PC-9 (cell line): ENCODE measurements around the gene GPR37L1. TPM values are rescaled to one million over a fixed set of nuclear protein-coding genes. Genes with fewer than 3 reads are reported as not detected.
"Not testable (repeated sequence)": the region's sequence is repeated elsewhere in the genome, so short reads cannot be mapped to it uniquely, and the experiment has no call there.

ENCODE experiments used
- BruUV-seq: library from RNA; stranded (reverse); fragments of 400-500 nt; replicated peaks from 2 replicates; lab custom pipeline; 2021; lab: Mats Ljungman, UMichigan
- CTCF ChIA-PET: fragments of 300-600 bp; sonication (Branson Sonifier 250); formaldehyde crosslinking; loops from one replicate; lab custom pipeline; 2022; ENCODE audit warnings: antibody characterized with exemption; lab: Charles Lee
- POLR2A ChIA-PET: fragments of 300-600 bp; sonication (Branson Sonifier 250); formaldehyde crosslinking; loops from one replicate; lab custom pipeline; 2022; ENCODE audit warnings: antibody characterized with exemption; ENCODE audit not compliant: unreplicated experiment; lab: Charles Lee
- DNase-seq, 2 experiments: peaks; one replicate each; pipeline versions ENCODE4 v3.0.0 to v3.0.0-alpha.2; 2015 to 2022; ENCODE audit warnings: mixed read lengths in 1 of 2
- H2AFZ ChIP-seq: fragments of 200-600 bp; sonication (generic); 2 replicates; pipeline ENCODE4 v1.8.1; 2017; ENCODE audit warnings: antibody characterized with exemption
- H3F3A ChIP-seq: fragments of 200-600 bp; sonication (generic); 2 replicates; pipeline ENCODE4 v1.8.1; 2017; ENCODE audit warnings: antibody characterized with exemption, mild to moderate bottlenecking, low read depth; ENCODE audit not compliant: insufficient read depth
- H3K27ac ChIP-seq: fragments of 200-600 bp; sonication (generic); 2 replicates; pipeline ENCODE4 v1.6.1; 2016; ENCODE audit warnings: mixed run types
- H3K27me3 ChIP-seq: fragments of 200-600 bp; sonication (generic); 2 replicates; pipeline ENCODE4 v1.6.1; 2016; ENCODE audit warnings: low read depth, mixed run types; ENCODE audit not compliant: insufficient read depth
- H3K36me3 ChIP-seq: fragments of 200-600 bp; sonication (generic); 2 replicates; pipeline ENCODE4 v1.6.1; 2016; ENCODE audit warnings: low read depth, mixed run types
- H3K4me1 ChIP-seq: fragments of 200-600 bp; sonication (generic); replicated peaks from 2 replicates; pipeline ENCODE4 v1.6.1; 2016; ENCODE audit warnings: mixed run types; ENCODE audit not compliant: insufficient read depth
- H3K4me2 ChIP-seq: fragments of 200-600 bp; sonication (generic); 2 replicates; pipeline ENCODE4 v1.6.1; 2017; ENCODE audit warnings: mixed run types
- H3K4me3 ChIP-seq: fragments of 200-600 bp; sonication (generic); 2 replicates; pipeline ENCODE4 v1.6.1; 2016; ENCODE audit warnings: mixed run types
- H3K79me2 ChIP-seq: fragments of 200-600 bp; sonication (generic); 2 replicates; pipeline ENCODE4 v1.6.1; 2017; ENCODE audit warnings: low read depth, mixed run types
- H3K9me2 ChIP-seq: fragments of 200-600 bp; sonication (generic); 2 replicates; pipeline ENCODE4 v1.8.1; 2017; ENCODE audit warnings: mild to moderate bottlenecking; ENCODE audit not compliant: insufficient read depth
- H3K9me3 ChIP-seq: fragments of 200-600 bp; sonication (generic); 2 replicates; pipeline ENCODE4 v1.8.1; 2016; ENCODE audit warnings: low read depth; ENCODE audit not compliant: insufficient read depth
- H4K20me1 ChIP-seq: fragments of 200-600 bp; sonication (generic); 2 replicates; pipeline ENCODE4 v1.8.1; 2017; ENCODE audit not compliant: insufficient read depth
- CTCF ChIP-seq: fragments of 200-600 bp; sonication (generic); conservative IDR thresholded peaks from 2 replicates; pipeline ENCODE4 v1.6.1; 2017; ENCODE audit warnings: mixed run types, antibody characterized with exemption, mild to moderate bottlenecking, moderate library complexity
- EZH2 ChIP-seq: fragments of 200-600 bp; sonication (generic); IDR thresholded peaks from 2 replicates; pipeline ENCODE4 v1.8.0; 2017; ENCODE audit warnings: antibody characterized with exemption, low read depth
- intact Hi-C: fragments of 100-400 bp; cut with micrococcal nuclease; formaldehyde crosslinking; loops from one replicate; pipeline ENCODE4 v1.10.0; 2022; ENCODE audit not compliant: unreplicated experiment
- total RNA-seq: library from RNA; stranded (reverse); gene quantifications from 2 replicates; pipeline ENCODE4 v1.2.3, GENCODE V29; 2021

The GPR37L1 gene
- total RNA-seq, 1 experiment from 2014 or later = 0.33 TPM

GRCh38 chr1:202164271-202165037, 41.7 kb downstream of the GPR37L1 start:
- Histone ChIP-seq H3K4me3 (no peak overlapping the region), H3K27me3 (peaks cover 6% of the 10 kb centered on the region; the same call in 1 of the 2 replicates), H3F3A (no peaks in the 10 kb centered on the region), H3K4me1 (no peaks in the 10 kb centered on the region), H2AFZ (no peak overlapping the region), H3K4me2 (no peak overlapping the region), H3K36me3 (no peaks in the 10 kb centered on the region), H3K9me2 (no peaks in the 10 kb centered on the region), H3K9me3 (no peaks in the 10 kb centered on the region), H3K27ac (no peak overlapping the region), H4K20me1 (no peaks in the 10 kb centered on the region), H3K79me2 (no peaks in the 10 kb centered on the region)
- BruUV-seq = no TSS peak
- DNase-seq = no peak
- CTCF ChIA-PET = interaction anchor here (0.5 kb wide), 1 partner anchor 647 kb away, joined by 5 read pairs; no protein-coding TSS in a partner anchor
- POLR2A ChIA-PET = no interaction called here
- intact Hi-C loops = no loop called here
- TF ChIP-seq EZH2 = no peak
- no peak for TF ChIP-seq CTCF

DNA sequence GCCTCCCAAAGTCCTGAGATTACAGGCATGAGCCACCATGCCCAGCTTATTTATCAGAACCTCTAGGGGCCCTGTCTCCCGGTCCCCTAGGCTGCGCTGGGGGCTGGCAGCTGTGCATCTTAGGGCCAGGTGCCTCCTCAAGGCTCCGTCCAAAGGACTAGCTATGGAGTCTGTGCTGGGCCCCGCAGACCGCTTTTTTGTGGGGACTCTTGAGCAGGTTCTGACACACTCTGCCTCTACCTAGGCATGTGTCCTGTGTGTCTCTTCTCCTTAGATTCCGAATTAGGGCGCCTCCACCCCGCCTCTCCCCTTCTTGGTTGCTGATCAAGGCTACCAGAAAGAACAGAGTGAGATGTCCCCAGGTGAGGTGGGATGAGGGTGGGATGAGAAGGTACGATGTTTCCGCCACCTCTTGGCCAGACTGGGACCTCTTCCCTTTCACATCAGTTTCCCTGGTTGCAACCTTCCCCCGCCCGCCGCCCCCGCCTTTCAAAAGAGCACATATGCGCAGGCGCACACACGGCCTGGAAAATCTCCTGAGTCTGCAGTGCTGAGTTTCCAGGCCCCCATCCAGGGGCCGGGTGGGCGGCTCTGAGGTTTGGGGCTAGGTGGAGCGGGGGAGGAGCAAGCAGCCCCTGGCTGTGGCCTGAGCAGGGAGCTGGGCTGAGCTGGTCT, 42.7 kb downstream of the GPR37L1 start:
- CTCF ChIA-PET = no interaction called here
- peaks cover 7% of the 10 kb centered on the region; the same call in 1 of the 2 replicates for H3K27me3 ChIP-seq
- no peak overlapping the region for H3K4me2 ChIP-seq
- H3F3A ChIP-seq = no peaks in the 10 kb centered on the region
- H3K9me2 ChIP-seq = no peaks in the 10 kb centered on the region
- intact Hi-C loops = no loop called here
- no peak overlapping the region for H3K4me3 ChIP-seq
- no peaks in the 10 kb centered on the region for H3K36me3 ChIP-seq
- no peak overlapping the region for H2AFZ ChIP-seq
- DNase-seq = no peak
- H3K9me3 ChIP-seq = no peaks in the 10 kb centered on the region
- POLR2A ChIA-PET = no interaction called here
- no TSS peak for BruUV-seq
- H3K79me2 ChIP-seq = no peaks in the 10 kb centered on the region
- no peak for TF ChIP-seq CTCF
- TF ChIP-seq EZH2 = no peak
- H3K4me1 ChIP-seq = no peaks in the 10 kb centered on the region
- H4K20me1 ChIP-seq = no peaks in the 10 kb centered on the region
- H3K27ac ChIP-seq = no peak overlapping the region

GRCh38 chr1:202165942-202166843, 43.5 kb downstream of the GPR37L1 start:
- intact Hi-C loops = no loop called here
- H4K20me1 ChIP-seq = no peaks in the 10 kb centered on the region
- no TSS peak for BruUV-seq
- no peak for DNase-seq
- H2AFZ ChIP-seq = no peak overlapping the region
- H3K36me3 ChIP-seq = no peaks in the 10 kb centered on the region
- no peak overlapping the region for H3K27ac ChIP-seq
- POLR2A ChIA-PET = no interaction called here
- no peaks in the 10 kb centered on the region for H3K9me2 ChIP-seq
- no peaks in the 10 kb centered on the region for H3K79me2 ChIP-seq
- H3F3A ChIP-seq = no peaks in the 10 kb centered on the region
- H3K27me3 ChIP-seq = peaks cover 7% of the 10 kb centered on the region; the same call in 1 of the 2 replicates
- CTCF ChIA-PET = no interaction called here
- TF ChIP-seq CTCF (no peak), EZH2 (no peak)
- no peak overlapping the region for H3K4me3 ChIP-seq
- H3K9me3 ChIP-seq = no peaks in the 10 kb centered on the region
- no peaks in the 10 kb centered on the region for H3K4me1 ChIP-seq
- no peak overlapping the region for H3K4me2 ChIP-seq

DNA sequence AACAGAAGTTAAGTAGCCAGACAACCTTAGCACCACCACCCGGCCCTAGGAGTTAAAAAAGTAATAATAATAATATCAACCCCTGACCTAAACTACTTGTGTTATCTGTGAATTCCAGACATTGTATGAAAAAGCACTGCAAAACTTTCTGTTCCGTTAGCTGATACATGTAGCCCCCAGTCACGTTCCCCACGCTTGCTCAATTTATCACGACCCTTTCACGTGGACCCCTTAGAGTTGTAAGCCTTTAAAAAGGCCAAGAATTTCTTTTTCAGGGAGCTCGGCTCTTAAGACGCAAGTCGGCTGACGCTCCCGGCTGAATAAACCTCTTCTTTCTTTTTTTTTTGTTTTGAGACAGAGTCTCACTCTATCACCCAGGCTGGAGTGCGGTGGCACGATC, 44.3 kb downstream of the GPR37L1 start:
- POLR2A ChIA-PET, intact Hi-C loops, H3K9me2 ChIP-seq, DNase-seq, H3K9me3 ChIP-seq, H3K4me2 ChIP-seq, H3F3A ChIP-seq, H3K36me3 ChIP-seq, H3K79me2 ChIP-seq, CTCF ChIA-PET, BruUV-seq, H3K27me3 ChIP-seq, H3K4me1 ChIP-seq, H4K20me1 ChIP-seq, H3K4me3 ChIP-seq, H3K27ac ChIP-seq, H2AFZ ChIP-seq: not testable (repeated sequence)
